DND-41 (cell line): ENCODE measurements around the gene EYA2.

ENCODE experiments used
- ATAC-seq: fragments of 200-7000 bp; cut with Tn5 transposase; 3 replicates; pipeline ENCODE4 v1.9.1; 2021; ENCODE audit warnings: low read depth; ENCODE audit not compliant: insufficient read depth
- DNase-seq: peaks from one replicate; pipeline ENCODE4 v3.0.0-alpha.2; 2020
- H2AFZ ChIP-seq: 2 replicates; pipeline ENCODE4 v1.6.0; 2012; ENCODE audit warnings: low read depth, low read length
- H3K27ac ChIP-seq: 2 replicates; pipeline ENCODE4 v1.5.1; 2012; ENCODE audit warnings: low read length, inconsistent platforms
- H3K27me3 ChIP-seq: fragments of 200-600 bp; sonication (generic); 2 replicates; pipeline ENCODE4 v1.6.0; 2012; ENCODE audit warnings: low read length, mild to moderate bottlenecking, inconsistent platforms; ENCODE audit not compliant: insufficient read depth, poor library complexity
- H3K36me3 ChIP-seq: 2 replicates; pipeline ENCODE4 v1.5.1; 2012; ENCODE audit warnings: low read length, inconsistent platforms; ENCODE audit not compliant: insufficient read depth
- H3K4me1 ChIP-seq: 2 replicates; pipeline ENCODE4 v1.5.1; 2012; ENCODE audit warnings: mild to moderate bottlenecking, low read length; ENCODE audit not compliant: insufficient read depth
- H3K4me2 ChIP-seq: 2 replicates; pipeline ENCODE4 v1.6.0; 2012; ENCODE audit warnings: mild to moderate bottlenecking, moderate library complexity, low read length, inconsistent platforms; ENCODE audit not compliant: insufficient read depth
- H3K4me3 ChIP-seq, 2 experiments: fragments of 200-600 bp in 1 of 2; shearing (Covaris generic) in 1 of 2; 2 replicates each; pipeline ENCODE4 v1.5.1; 2012 to 2016; ENCODE audit warnings: inconsistent platforms in 2 of 2, low read length in 2 of 2, mild to moderate bottlenecking in 2 of 2, low read depth in 1 of 2, moderate library complexity in 1 of 2
- H3K79me2 ChIP-seq: 2 replicates; pipeline ENCODE4 v1.6.0; 2012; ENCODE audit warnings: low read length, inconsistent platforms; ENCODE audit not compliant: insufficient read depth
- H3K9ac ChIP-seq: 2 replicates; pipeline ENCODE4 v1.6.0; 2012; ENCODE audit warnings: low read depth, mild to moderate bottlenecking, inconsistent platforms, low read length, moderate library complexity
- H3K9me3 ChIP-seq: 2 replicates; pipeline ENCODE4 v1.5.1; 2012; ENCODE audit warnings: low read length, moderate library complexity, mild to moderate bottlenecking, inconsistent platforms; ENCODE audit not compliant: insufficient read depth, severe bottlenecking
- H4K20me1 ChIP-seq: 2 replicates; pipeline ENCODE4 v1.6.0; 2012; ENCODE audit warnings: low read length; ENCODE audit not compliant: insufficient read depth
- CTCF ChIP-seq: IDR thresholded peaks from 2 replicates; pipeline ENCODE4 v1.5.1; 2012; ENCODE audit warnings: borderline replicate concordance, low read length, moderate library complexity, mild to moderate bottlenecking; ENCODE audit not compliant: poor library complexity, severe bottlenecking; ENCODE audit errors: extremely low read depth
- EZH2 ChIP-seq: IDR thresholded peaks from 3 replicates; pipeline ENCODE4 v1.6.1; 2012; ENCODE audit warnings: borderline replicate concordance, low read depth, mild to moderate bottlenecking, moderate library complexity, low read length, inconsistent platforms; ENCODE audit not compliant: severe bottlenecking

Gene EYA2

GRCh38 chr20:46995561-46996142 is 101.0 kb downstream of the EYA2 start:
- no peaks in the 10 kb centered on the region for H3K36me3 ChIP-seq
- H3K79me2 ChIP-seq = no peaks in the 10 kb centered on the region
- no peaks in the 10 kb centered on the region for H4K20me1 ChIP-seq
- no peak overlapping the region for H2AFZ ChIP-seq
- no peaks in the 10 kb centered on the region for H3K9me3 ChIP-seq
- no peak for DNase-seq
- ATAC-seq = no peak
- no peak overlapping the region for H3K9ac ChIP-seq
- H3K4me1 ChIP-seq = no peaks in the 10 kb centered on the region
- no peak overlapping the region for H3K27ac ChIP-seq
- TF ChIP-seq CTCF (no peak), EZH2 (no peak)
- no peak overlapping the region for H3K4me2 ChIP-seq
- peaks cover 20% of the 10 kb centered on the region for H3K27me3 ChIP-seq
- no peak overlapping the region for H3K4me3 ChIP-seq

- no peak for DNase-seq
- Histone ChIP-seq H3K9me3 (no peaks in the 10 kb centered on the region), H4K20me1 (no peaks in the 10 kb centered on the region), H3K36me3 (no peaks in the 10 kb centered on the region), H3K9ac (no peak overlapping the region), H3K4me1 (no peaks in the 10 kb centered on the region), H3K27ac (no peak overlapping the region), H3K79me2 (no peaks in the 10 kb centered on the region), H3K4me3 (no peak overlapping the region), H2AFZ (no peak overlapping the region), H3K4me2 (no peak overlapping the region), H3K27me3 (peaks cover 20% of the 10 kb centered on the region)
- ATAC-seq = no peak
- no peak for TF ChIP-seq EZH2
- no peak for TF ChIP-seq CTCF
Measured at GRCh38 chr20:46997187-46997586, 102.5 kb downstream of the EYA2 start.

- Histone ChIP-seq H3K36me3 (no peaks in the 10 kb centered on the region), H3K4me3 (no peak overlapping the region), H4K20me1 (no peaks in the 10 kb centered on the region), H3K79me2 (no peaks in the 10 kb centered on the region), H3K27ac (no peak overlapping the region), H3K9me3 (no peaks in the 10 kb centered on the region), H3K4me1 (no peaks in the 10 kb centered on the region), H2AFZ (no peak overlapping the region), H3K27me3 (peaks cover 17% of the 10 kb centered on the region), H3K4me2 (no peak overlapping the region), H3K9ac (no peak overlapping the region)
- no peak for ATAC-seq
- no peak for DNase-seq
- no peak for TF ChIP-seq CTCF
- no peak for TF ChIP-seq EZH2
Measured at GRCh38 chr20:46998477-46999240, 104.0 kb downstream of the EYA2 start.
